Testis (tissue), 3 donors: Measurements from ENCODE around the gene TGM2. TPM values are rescaled to one million over a fixed set of nuclear protein-coding genes. Genes with fewer than 3 reads are reported as not detected.

ENCODE experiments used
- DNase-seq: peaks from one replicate; pipeline ENCODE4 v3.0.0-alpha.2; 2019
- H3K27ac ChIP-seq, 2 donors: fragments of 200-600 bp; sonication (generic); one replicate each; pipeline ENCODE4 v1.5.1; 2019
- H3K27me3 ChIP-seq: fragments of 200-600 bp; sonication (generic); one replicate; pipeline ENCODE4 v1.5.1; 2019
- H3K36me3 ChIP-seq: fragments of 200-600 bp; sonication (generic); one replicate; pipeline ENCODE4 v1.5.1; 2017; ENCODE audit warnings: low read depth; ENCODE audit errors: missing control alignments
- H3K4me1 ChIP-seq: fragments of 200-600 bp; sonication (generic); one replicate; pipeline ENCODE4 v1.5.1; 2019
- H3K4me3 ChIP-seq, 2 donors: fragments of 200-600 bp; sonication (generic); one replicate each; pipeline ENCODE4 v1.5.1; 2017 to 2019
- H3K9me3 ChIP-seq: fragments of 200-600 bp; sonication (generic); one replicate; pipeline ENCODE4 v1.5.1; 2017
- POLR2A ChIP-seq: fragments of 450-650 bp; IDR thresholded peaks from one replicate; pipeline ENCODE4 v1.6.1; 2017; ENCODE audit warnings: antibody characterized with exemption, mild to moderate bottlenecking, moderate library complexity
- WGBS, 2 donors: methylation state at CpG; one replicate each; pipeline ENCODE4 v1.1.5; 2018; 5-methylcytosine and 5-hydroxymethylcytosine counted together
- intact Hi-C: fragments of 100-400 bp; cut with DNase I; formaldehyde crosslinking; loops from one replicate; pipeline ENCODE4 v1.15.1; 2023; ENCODE audit warnings: low total_unique reads
- polyA plus RNA-seq: library from polyadenylated mRNA; stranded (reverse); fragments of 350-450 nt; fragmentation: Illumina TruSeq; extraction: RNeasy Lipid Tissue Mini Kit (QIAGEN cat#74804); gene quantifications from one replicate; pipeline ENCODE4 v1.2.3, GENCODE V29; 2014; ENCODE audit warnings: low read depth, low replicate concordance; ENCODE audit not compliant: insufficient read depth
- total RNA-seq, 2 donors: library from RNA; depleted of rRNA; stranded (reverse); fragments of >200 nt; gene quantifications; one replicate each; pipeline ENCODE4 v1.2.3, GENCODE V29; 2016
- TF ChIP-seq, protein P1 (sequence below), 3 experiments: fragments of 450-650 bp in 2 of 3; fragments of 200-600 bp in 1 of 3; sonication (generic) in 1 of 3; IDR thresholded peaks; one replicate each; pipeline ENCODE4 v1.5.1; 2016 to 2019; ENCODE audit warnings: antibody characterized with exemption in 3 of 3, mild to moderate bottlenecking in 2 of 3, moderate library complexity in 1 of 3

TGM2 gene
- total and polyA plus RNA-seq, 3 donors from 2014 or later, result 3.2 to 49.0 (median 8.5) TPM

- Histone ChIP-seq H3K36me3 (no peaks in the 10 kb centered on the region), H3K27me3 (no peaks in the 10 kb centered on the region), H3K9me3 (no peaks in the 10 kb centered on the region), H3K4me1 (peaks cover 16% of the 10 kb centered on the region), H3K27ac (no peak overlapping the region), H3K4me3 (no peak overlapping the region)
- DNase-seq, result no peak
- 55 to 70% methylated on average over 14 to 16 of the region's 16 CpGs for WGBS, 2 donors
- intact Hi-C loops, result no loop called here
- no peak for TF ChIP-seq POLR2A
- TF ChIP-seq, protein P1, sequence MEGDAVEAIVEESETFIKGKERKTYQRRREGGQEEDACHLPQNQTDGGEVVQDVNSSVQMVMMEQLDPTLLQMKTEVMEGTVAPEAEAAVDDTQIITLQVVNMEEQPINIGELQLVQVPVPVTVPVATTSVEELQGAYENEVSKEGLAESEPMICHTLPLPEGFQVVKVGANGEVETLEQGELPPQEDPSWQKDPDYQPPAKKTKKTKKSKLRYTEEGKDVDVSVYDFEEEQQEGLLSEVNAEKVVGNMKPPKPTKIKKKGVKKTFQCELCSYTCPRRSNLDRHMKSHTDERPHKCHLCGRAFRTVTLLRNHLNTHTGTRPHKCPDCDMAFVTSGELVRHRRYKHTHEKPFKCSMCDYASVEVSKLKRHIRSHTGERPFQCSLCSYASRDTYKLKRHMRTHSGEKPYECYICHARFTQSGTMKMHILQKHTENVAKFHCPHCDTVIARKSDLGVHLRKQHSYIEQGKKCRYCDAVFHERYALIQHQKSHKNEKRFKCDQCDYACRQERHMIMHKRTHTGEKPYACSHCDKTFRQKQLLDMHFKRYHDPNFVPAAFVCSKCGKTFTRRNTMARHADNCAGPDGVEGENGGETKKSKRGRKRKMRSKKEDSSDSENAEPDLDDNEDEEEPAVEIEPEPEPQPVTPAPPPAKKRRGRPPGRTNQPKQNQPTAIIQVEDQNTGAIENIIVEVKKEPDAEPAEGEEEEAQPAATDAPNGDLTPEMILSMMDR (IDR thresholded peaks at IDR 0.05), result no peak
Observed at GRCh38 chr20:38143646-38144554, 21.2 kb downstream of the TGM2 start.

GRCh38 chr20:38143238-38143645 is 21.8 kb downstream of the TGM2 start:
- Histone ChIP-seq H3K4me3 (no peak overlapping the region), H3K4me1 (peaks cover 16% of the 10 kb centered on the region), H3K36me3 (no peaks in the 10 kb centered on the region), H3K9me3 (no peaks in the 10 kb centered on the region), H3K27ac (no peak overlapping the region), H3K27me3 (no peaks in the 10 kb centered on the region)
- DNase-seq, result no peak
- TF ChIP-seq, protein P1 (IDR thresholded peaks at IDR 0.05), result no peak
- no peak for TF ChIP-seq POLR2A
- 75 to 86% methylated on average over 10 of the region's 10 CpGs for WGBS, 2 donors
- intact Hi-C loops, result no loop called here

GRCh38 chr20:38141889-38142494 is 23.1 kb downstream of the TGM2 start:
- 96 to 97% methylated on average over 15 to 16 of the region's 16 CpGs for WGBS, 2 donors

GRCh38 chr20:38141204-38141888 is 23.7 kb downstream of the TGM2 start:
- TF ChIP-seq, protein P1 (IDR thresholded peaks at IDR 0.05), result no peak
- no peak for TF ChIP-seq POLR2A
- no peaks in the 10 kb centered on the region for H3K36me3 ChIP-seq
- no peak for DNase-seq
- H3K27ac ChIP-seq, result no peak overlapping the region
- H3K9me3 ChIP-seq, result no peaks in the 10 kb centered on the region
- no peaks in the 10 kb centered on the region for H3K27me3 ChIP-seq
- H3K4me3 ChIP-seq, result no peak overlapping the region
- 85 to 86% methylated on average over 23 of the region's 23 CpGs for WGBS, 2 donors
- intact Hi-C loops, result no loop called here
- H3K4me1 ChIP-seq, result peaks cover 16% of the 10 kb centered on the region

More at GRCh38 chr20:38141889-38142494, 23.1 kb downstream of the TGM2 start:
- Histone ChIP-seq H3K36me3 (no peaks in the 10 kb centered on the region), H3K27ac (no peak overlapping the region), H3K4me3 (no peak overlapping the region), H3K9me3 (no peaks in the 10 kb centered on the region), H3K4me1 (peaks cover 16% of the 10 kb centered on the region), H3K27me3 (no peaks in the 10 kb centered on the region)
- no peak for TF ChIP-seq POLR2A
- TF ChIP-seq, protein P1 (IDR thresholded peaks at IDR 0.05), result no peak
- intact Hi-C loops, result no loop called here
- no peak for DNase-seq
